HG02642 (cell line): ENCODE measurements around the gene RNF112.

ENCODE experiments used
- ATAC-seq: cut with Tn5 transposase; IDR thresholded peaks from one replicate; pipeline ENCODE4 v1.9.1; 2021; ENCODE audit warnings: mild to moderate bottlenecking; ENCODE audit not compliant: unreplicated experiment, poor library complexity

RNF112 gene

GRCh38 chr17:19386974-19387920 is 23.8 kb upstream of the RNF112 start, which contains the start of gene MFAP4:
Gene MFAP4 (minus strand): TSS chr17:19387190. CDS start chr17:19387155, 35 bp downstream.
- ATAC-seq = no peak

- ATAC-seq = no peak
Observed at GRCh38 chr17:19387921-19388521, 23.0 kb upstream of the RNF112 start.

- ATAC-seq = no peak
Observed at GRCh38 chr17:19388791-19389785, 21.9 kb upstream of the RNF112 start.

GRCh38 chr17:19390951-19391350 is 20.1 kb upstream of the RNF112 start:
- no peak for ATAC-seq

- ATAC-seq = no peak
Observed at GRCh38 chr17:19391432-19391831, 19.6 kb upstream of the RNF112 start.

- no peak for ATAC-seq
Observed at GRCh38 chr17:19392303-19392702, 18.7 kb upstream of the RNF112 start.

- no peak for ATAC-seq
Observed at GRCh38 chr17:19397556-19398041, 13.4 kb upstream of the RNF112 start.

- ATAC-seq = no peak
Observed at GRCh38 chr17:19398301-19399181, 12.5 kb upstream of the RNF112 start.

- no peak for ATAC-seq
Observed at GRCh38 chr17:19399750-19400450, 11.1 kb upstream of the RNF112 start.

- ATAC-seq = no peak
Observed at GRCh38 chr17:19401321-19402010, 9.6 kb upstream of the RNF112 start.

- ATAC-seq = no peak
Observed at GRCh38 chr17:19402171-19402570, 8.9 kb upstream of the RNF112 start.

- no peak for ATAC-seq
Observed at GRCh38 chr17:19403021-19403420, 8.0 kb upstream of the RNF112 start.

GRCh38 chr17:19404264-19404663 is 6.8 kb upstream of the RNF112 start:
- ATAC-seq = no peak

GRCh38 chr17:19405114-19405513 is 5.9 kb upstream of the RNF112 start:
- ATAC-seq = no peak

- ATAC-seq = no peak
Observed at GRCh38 chr17:19407601-19408345, 3.3 kb upstream of the RNF112 start.

- no peak for ATAC-seq
Observed at GRCh38 chr17:19408346-19408710, 2.7 kb upstream of the RNF112 start.

- ATAC-seq = no peak
Observed at GRCh38 chr17:19409066-19409465, 2.0 kb upstream of the RNF112 start.
